Limb (tissue), 2 donors: ENCODE results near the gene TMEM91.
"Not testable (repeated sequence)": the region's sequence is repeated elsewhere in the genome, so short reads cannot be mapped to it uniquely, and the experiment has no call there.

Source experiments
- DNase-seq, 2 donors: peaks; one replicate each; pipeline ENCODE4 v3.0.0-alpha.2; 2016; ENCODE audit errors: extremely low spot score in 2 of 2

TMEM91 gene

GRCh38 chr19:41376998-41377365 is 649 bp downstream of the TMEM91 start:
- DNase-seq: no peak

GRCh38 chr19:41377977-41378709 is 1.8 kb downstream of the TMEM91 start:
- no peak for DNase-seq

- DNase-seq: not testable (repeated sequence)
Measured at GRCh38 chr19:41381536-41381935, 5.2 kb downstream of the TMEM91 start.

GRCh38 chr19:41384351-41384750 is 8.0 kb downstream of the TMEM91 start:
- DNase-seq: no peak

GRCh38 chr19:41386442-41386841 is 10.1 kb downstream of the TMEM91 start:
- no peak for DNase-seq

GRCh38 chr19:41391618-41392017 is 15.3 kb downstream of the TMEM91 start:
- DNase-seq: no peak

- DNase-seq: no peak
Measured at GRCh38 chr19:41392775-41393174, 16.4 kb downstream of the TMEM91 start.

GRCh38 chr19:41395355-41395754 is 19.0 kb downstream of the TMEM91 start:
- DNase-seq: no peak

GRCh38 chr19:41397086-41398049 is 21.0 kb downstream of the TMEM91 start, which contains the start of the genes BCKDHA and EXOSC5:
Gene BCKDHA (plus strand): TSS chr19:41397818. CDS start chr19:41397828, 10 bp downstream.
Gene EXOSC5 (minus strand): TSS chr19:41397359. CDS start chr19:41397328, 31 bp downstream.
- peak; percentile 98 to 100 for DNase-seq

- no peak for DNase-seq
Measured at GRCh38 chr19:41398050-41398418, 21.7 kb downstream of the TMEM91 start.

GRCh38 chr19:41398598-41398997 is 22.3 kb downstream of the TMEM91 start:
- no peak for DNase-seq

- DNase-seq: no peak
Measured at GRCh38 chr19:41399091-41399490, 22.8 kb downstream of the TMEM91 start.

GRCh38 chr19:41399525-41399924 is 23.2 kb downstream of the TMEM91 start:
- DNase-seq: no peak

GRCh38 chr19:41401483-41401882 is 25.1 kb downstream of the TMEM91 start:
- no peak for DNase-seq

- no peak for DNase-seq
Measured at GRCh38 chr19:41402010-41402409, 25.7 kb downstream of the TMEM91 start.

- no peak for DNase-seq
Measured at GRCh38 chr19:41403181-41403970, 27.0 kb downstream of the TMEM91 start.

- DNase-seq: no peak
Measured at GRCh38 chr19:41405776-41406175, 29.4 kb downstream of the TMEM91 start.

- DNase-seq: no peak
Measured at GRCh38 chr19:41407271-41407670, 30.9 kb downstream of the TMEM91 start.

GRCh38 chr19:41408256-41408655 is 31.9 kb downstream of the TMEM91 start:
- no peak for DNase-seq

- not testable (repeated sequence) for DNase-seq
Measured at GRCh38 chr19:41408846-41409245, 32.5 kb downstream of the TMEM91 start.

- no peak for DNase-seq
Measured at GRCh38 chr19:41409288-41409687, 33.0 kb downstream of the TMEM91 start.
